Bronchial epithelial cell (primary cell): ENCODE results near the gene RAI14. TPM values are rescaled to one million over a fixed set of nuclear protein-coding genes. Genes with fewer than 3 reads are reported as not detected.

Experiments
- DNase-seq: peaks from one replicate; pipeline ENCODE4 v3.0.0-alpha.2; 2010; ENCODE audit warnings: low read depth
- FAIRE-seq: peaks from 2 replicates; lab custom pipeline; 2011; peaks lifted over from hg19 to GRCh38; lab: Jason Lieb, UNC
- H3K27me3 ChIP-seq: 2 replicates; pipeline ENCODE4 v1.5.1; 2011; ENCODE audit warnings: low read length; ENCODE audit not compliant: control insufficient read depth, insufficient read depth
- H3K36me3 ChIP-seq: 2 replicates; pipeline ENCODE4 v1.5.1; 2011; ENCODE audit warnings: low read length; ENCODE audit not compliant: control insufficient read depth, insufficient read depth
- H3K4me3 ChIP-seq: 2 replicates; pipeline ENCODE4 v1.5.1; 2011; ENCODE audit warnings: mild to moderate bottlenecking, low read depth, low read length, control low read depth
- total RNA-seq: library from RNA; depleted of rRNA; stranded (reverse); fragments of >200 nt; gene quantifications from 2 replicates; pipeline ENCODE4 v1.2.1, GENCODE V29; 2014
- TF ChIP-seq, protein P1 (sequence below): IDR thresholded peaks from 2 replicates; pipeline ENCODE4 v1.5.1; 2011; ENCODE audit warnings: mild to moderate bottlenecking, moderate library complexity, low read length, control low read depth, inconsistent platforms; ENCODE audit not compliant: insufficient read depth, severe bottlenecking

RAI14 gene
- total RNA-seq, 1 donor from 2014 or later = 60.0 TPM

DNA sequence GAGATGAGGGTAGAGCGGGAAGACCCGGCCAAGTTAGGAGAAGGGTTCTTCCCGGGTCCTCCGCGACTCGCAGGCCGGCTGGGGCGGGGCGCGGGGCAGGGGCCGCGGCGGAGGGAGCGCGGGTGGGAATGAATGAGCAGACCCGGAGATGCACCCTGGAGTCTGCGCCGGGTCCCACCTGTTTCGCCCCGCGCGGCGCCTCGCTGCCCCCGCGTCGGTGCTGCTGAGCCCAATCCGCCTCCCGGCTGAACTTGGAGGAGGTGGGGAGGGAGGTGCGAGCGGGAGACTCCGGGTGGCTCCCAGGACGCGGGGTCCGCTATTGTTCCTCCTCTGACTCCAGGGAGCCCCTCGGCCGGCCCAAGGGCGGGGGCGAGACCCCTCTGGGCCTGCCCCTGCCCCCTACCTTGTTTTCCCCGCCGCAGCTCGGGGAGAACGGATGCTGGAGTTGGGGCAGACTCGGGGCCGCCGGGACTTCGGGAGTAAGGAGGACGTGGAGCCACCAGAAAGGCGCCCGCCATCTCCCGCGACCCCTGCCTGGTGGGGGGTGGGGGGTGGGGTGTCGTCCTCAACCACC lies 659 bp downstream of the RAI14 start:
- no peaks in the 10 kb centered on the region for H3K27me3 ChIP-seq
- TF ChIP-seq, protein P1, sequence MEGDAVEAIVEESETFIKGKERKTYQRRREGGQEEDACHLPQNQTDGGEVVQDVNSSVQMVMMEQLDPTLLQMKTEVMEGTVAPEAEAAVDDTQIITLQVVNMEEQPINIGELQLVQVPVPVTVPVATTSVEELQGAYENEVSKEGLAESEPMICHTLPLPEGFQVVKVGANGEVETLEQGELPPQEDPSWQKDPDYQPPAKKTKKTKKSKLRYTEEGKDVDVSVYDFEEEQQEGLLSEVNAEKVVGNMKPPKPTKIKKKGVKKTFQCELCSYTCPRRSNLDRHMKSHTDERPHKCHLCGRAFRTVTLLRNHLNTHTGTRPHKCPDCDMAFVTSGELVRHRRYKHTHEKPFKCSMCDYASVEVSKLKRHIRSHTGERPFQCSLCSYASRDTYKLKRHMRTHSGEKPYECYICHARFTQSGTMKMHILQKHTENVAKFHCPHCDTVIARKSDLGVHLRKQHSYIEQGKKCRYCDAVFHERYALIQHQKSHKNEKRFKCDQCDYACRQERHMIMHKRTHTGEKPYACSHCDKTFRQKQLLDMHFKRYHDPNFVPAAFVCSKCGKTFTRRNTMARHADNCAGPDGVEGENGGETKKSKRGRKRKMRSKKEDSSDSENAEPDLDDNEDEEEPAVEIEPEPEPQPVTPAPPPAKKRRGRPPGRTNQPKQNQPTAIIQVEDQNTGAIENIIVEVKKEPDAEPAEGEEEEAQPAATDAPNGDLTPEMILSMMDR = no peak
- peaks cover 3% of the 10 kb centered on the region for H3K36me3 ChIP-seq
- DNase-seq = no peak
- no peak for FAIRE-seq
- peak overlapping the region; percentile 90 for H3K4me3 ChIP-seq

DNA sequence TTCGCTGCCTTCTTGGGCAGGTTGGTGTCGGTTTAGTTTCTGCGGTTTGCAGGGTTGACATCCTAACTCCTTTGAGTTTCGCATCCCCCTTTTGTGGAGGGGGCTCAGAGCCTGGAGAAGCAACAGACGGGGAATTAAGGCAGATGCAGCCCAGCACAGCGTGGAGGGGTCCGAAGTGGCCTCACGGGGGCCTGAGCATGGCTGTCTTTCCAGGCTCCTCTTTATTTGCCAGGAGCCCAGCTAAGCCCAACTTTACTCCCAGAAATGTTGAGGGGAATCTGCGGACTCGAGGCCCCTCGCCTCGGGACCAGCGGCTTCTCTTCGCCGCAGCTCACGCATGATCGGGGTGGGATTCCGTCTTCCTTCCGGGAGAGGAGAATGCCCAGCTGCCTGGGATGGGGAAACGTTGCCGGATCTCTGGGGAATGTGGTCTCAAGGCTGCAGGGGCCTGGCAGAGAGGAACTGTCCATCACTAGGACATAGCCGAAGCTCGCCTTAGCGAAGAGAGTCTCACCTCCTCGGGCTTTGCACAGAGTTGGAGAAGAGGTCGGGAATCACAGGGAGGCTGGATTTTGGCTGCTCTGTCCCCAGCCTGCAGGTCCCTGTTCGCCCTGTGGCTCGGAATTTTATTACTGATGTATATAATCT lies 1.3 kb downstream of the RAI14 start:
- DNase-seq = peak; percentile 26
- Histone ChIP-seq H3K4me3 (peak overlapping the region; percentile 90), H3K36me3 (peaks cover 6% of the 10 kb centered on the region), H3K27me3 (no peaks in the 10 kb centered on the region)
- FAIRE-seq = no peak
- TF ChIP-seq, protein P1 = no peak

DNA sequence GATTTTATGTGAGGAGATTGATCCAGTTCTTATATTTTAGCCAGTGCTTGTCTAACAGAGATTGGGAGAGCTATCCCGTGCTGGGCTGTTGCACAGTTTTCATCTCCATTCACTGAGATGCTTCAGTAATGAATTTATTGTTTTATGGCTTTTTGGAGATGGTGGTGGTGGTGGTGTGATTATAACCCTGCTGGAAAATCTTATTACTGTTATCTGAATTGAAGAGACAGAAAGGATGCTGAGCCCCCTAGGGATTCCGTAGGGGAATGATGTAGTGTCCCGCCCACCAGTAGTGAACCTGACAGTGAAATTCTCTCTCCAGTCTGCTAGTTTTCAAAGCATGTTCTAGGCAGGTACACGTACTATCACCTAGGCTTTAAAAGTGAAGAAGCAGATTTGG lies 1.9 kb downstream of the RAI14 start:
- DNase-seq (no peak), FAIRE-seq (no peak)
- peak overlapping the region; percentile 90 for H3K4me3 ChIP-seq
- H3K27me3 ChIP-seq = no peaks in the 10 kb centered on the region
- peaks cover 6% of the 10 kb centered on the region for H3K36me3 ChIP-seq
- TF ChIP-seq, protein P1 = no peak

DNA sequence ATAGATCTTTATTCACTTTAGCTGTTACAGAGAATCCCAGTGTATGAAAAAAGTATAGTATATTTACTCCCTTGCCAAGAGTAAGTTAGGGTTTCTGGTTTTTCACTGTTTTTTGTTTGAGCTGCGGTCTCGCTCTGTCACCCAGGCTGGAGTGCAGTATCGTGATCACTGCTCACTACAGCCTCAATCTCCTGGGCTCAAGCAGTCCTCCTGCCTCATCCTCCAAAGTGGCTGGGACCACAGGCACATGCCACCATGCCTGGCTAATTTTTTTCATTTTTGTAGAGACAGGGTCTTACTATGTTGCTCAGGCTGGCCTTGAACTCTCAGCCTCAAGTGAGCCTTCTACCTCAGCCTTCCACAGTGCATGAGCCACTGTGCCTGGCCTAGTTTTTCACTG lies 3.0 kb downstream of the RAI14 start:
- Histone ChIP-seq H3K36me3 (peaks cover 7% of the 10 kb centered on the region), H3K4me3 (no peak overlapping the region), H3K27me3 (no peaks in the 10 kb centered on the region)
- DNase-seq (no peak), FAIRE-seq (no peak)
- TF ChIP-seq, protein P1 = no peak

DNA sequence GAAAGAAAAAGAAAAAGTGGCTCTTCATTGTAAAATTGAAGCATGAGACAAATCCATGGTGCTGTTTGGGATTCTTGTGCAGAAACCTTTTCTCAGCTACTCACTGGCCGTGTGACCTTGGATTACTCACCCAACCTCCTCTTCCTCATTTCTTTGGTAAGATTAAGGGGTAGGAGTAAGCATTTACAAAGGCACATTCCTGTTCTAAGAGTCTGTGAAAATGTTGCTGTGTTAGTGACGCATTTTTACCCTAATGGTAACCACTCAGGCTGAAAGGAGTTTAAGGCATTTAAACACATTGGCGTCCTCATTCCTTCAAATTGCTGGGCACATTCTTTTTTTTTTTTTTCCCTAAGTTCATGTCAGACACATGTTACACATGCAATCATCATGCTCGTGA lies 4.3 kb downstream of the RAI14 start:
- FAIRE-seq (no peak), DNase-seq (peak; percentile 41)
- Histone ChIP-seq H3K4me3 (no peak overlapping the region), H3K27me3 (no peaks in the 10 kb centered on the region), H3K36me3 (peaks cover 7% of the 10 kb centered on the region)
- TF ChIP-seq, protein P1 = no peak
